ENCODE measurements around the gene C14orf119.

The C14orf119 gene

GRCh38 chr14:23101986-23102625 lies 6.8 kb downstream of the C14orf119 start:
- Histone ChIP-seq H2BK120ac (ENCODE audit: low read depth, low read length) (no peak overlapping the region), H3K27ac (ENCODE audit: low read length, poor library complexity, severe bottlenecking) (no peak overlapping the region), H3K27me3 (ENCODE audit: control insufficient read depth in 1 of 2, insufficient read depth in 1 of 2, low read length in 2 of 2) (no peaks in the 10 kb centered on the region), H2BK15ac (ENCODE audit: low read depth, poor library complexity, severe bottlenecking) (no peak overlapping the region), H4K91ac (ENCODE audit: low read length) (no peak overlapping the region), H2AFZ (ENCODE audit: low read depth, low read length) (no peak overlapping the region), H3K4me2 (ENCODE audit: low read length, poor library complexity, severe bottlenecking) (no peak overlapping the region), H3K14ac (ENCODE audit: low read length in 2 of 2) (no peak overlapping the region), H3K4me3 (ENCODE audit: insufficient read depth in 1 of 2, low read depth in 1 of 2, low read length in 2 of 2) (no peak overlapping the region), H2BK5ac (ENCODE audit: low read depth, low read length, poor library complexity, severe bottlenecking) (no peak overlapping the region), H3K79me1 (replicated peaks; ENCODE audit: low read length, poor library complexity, severe bottlenecking) (peaks cover 12% of the 10 kb centered on the region), H2AK5ac (ENCODE audit: low read length, severe bottlenecking) (no peak overlapping the region), H3K4me1 (ENCODE audit: control insufficient read depth, insufficient read depth, low read depth, low read length) (peaks cover 7% of the 10 kb centered on the region), H3K9ac (ENCODE audit: low read length) (no peak overlapping the region), H3K18ac (ENCODE audit: low read depth in 1 of 2, low read length in 2 of 2) (no peak overlapping the region), H3K4ac (ENCODE audit: low read depth in 1 of 2, low read length in 2 of 2) (no peak overlapping the region), H3K36me3 (ENCODE audit: control insufficient read depth in 1 of 2, insufficient read depth in 2 of 2, low read depth in 1 of 2, low read length in 2 of 2) (peaks cover 8 to 28% of the 10 kb centered on the region in 2 experiments), H3K23ac (ENCODE audit: low read length in 2 of 2) (no peak overlapping the region), H3K9me3 (ENCODE audit: control insufficient read depth, low read length) (no peaks in the 10 kb centered on the region), H4K8ac (ENCODE audit: low read length) (no peak overlapping the region), H2BK12ac (ENCODE audit: low read length in 2 of 2) (no peak overlapping the region)
- no peak for DNase-seq
- 98% methylated on average over 4 of the region's 10 CpGs for WGBS

GRCh38 chr14:23102801-23103200 lies 7.5 kb downstream of the C14orf119 start:
- Histone ChIP-seq H2BK120ac (ENCODE audit: low read depth, low read length) (no peak overlapping the region), H2BK12ac (ENCODE audit: low read length in 2 of 2) (no peak overlapping the region), H3K9me3 (ENCODE audit: control insufficient read depth, low read length) (no peaks in the 10 kb centered on the region), H2AK5ac (ENCODE audit: low read length, severe bottlenecking) (no peak overlapping the region), H3K4me1 (ENCODE audit: control insufficient read depth, insufficient read depth, low read depth, low read length) (peaks cover 7% of the 10 kb centered on the region), H2AFZ (ENCODE audit: low read depth, low read length) (no peak overlapping the region), H2BK5ac (ENCODE audit: low read depth, low read length, poor library complexity, severe bottlenecking) (no peak overlapping the region), H3K18ac (ENCODE audit: low read depth in 1 of 2, low read length in 2 of 2) (no peak overlapping the region), H4K8ac (ENCODE audit: low read length) (no peak overlapping the region), H3K4me3 (ENCODE audit: insufficient read depth in 1 of 2, low read depth in 1 of 2, low read length in 2 of 2) (no peak overlapping the region), H3K27ac (ENCODE audit: low read length, poor library complexity, severe bottlenecking) (no peak overlapping the region), H2BK15ac (ENCODE audit: low read depth, poor library complexity, severe bottlenecking) (no peak overlapping the region), H3K36me3 (ENCODE audit: control insufficient read depth in 1 of 2, insufficient read depth in 2 of 2, low read depth in 1 of 2, low read length in 2 of 2) (peaks cover 5 to 21% of the 10 kb centered on the region in 2 experiments), H3K9ac (ENCODE audit: low read length) (no peak overlapping the region), H3K4me2 (ENCODE audit: low read length, poor library complexity, severe bottlenecking) (no peak overlapping the region), H3K4ac (ENCODE audit: low read depth in 1 of 2, low read length in 2 of 2) (no peak overlapping the region), H3K79me1 (replicated peaks; ENCODE audit: low read length, poor library complexity, severe bottlenecking) (peaks cover 12% of the 10 kb centered on the region), H3K14ac (ENCODE audit: low read length in 2 of 2) (no peak overlapping the region), H3K27me3 (ENCODE audit: control insufficient read depth in 1 of 2, insufficient read depth in 1 of 2, low read length in 2 of 2) (no peaks in the 10 kb centered on the region), H4K91ac (ENCODE audit: low read length) (no peak overlapping the region), H3K23ac (ENCODE audit: low read length in 2 of 2) (no peak overlapping the region)
- DNase-seq: no peak
- WGBS: 86% methylated on average over 2 of the region's 2 CpGs

- H2BK5ac ChIP-seq (ENCODE audit: low read depth, low read length, poor library complexity, severe bottlenecking): no peak overlapping the region
- no peak for DNase-seq
- no peak overlapping the region for H3K4me3 ChIP-seq (ENCODE audit: insufficient read depth in 1 of 2, low read depth in 1 of 2, low read length in 2 of 2)
- no peak overlapping the region for H4K91ac ChIP-seq (ENCODE audit: low read length)
- H3K27ac ChIP-seq (ENCODE audit: low read length, poor library complexity, severe bottlenecking): no peak overlapping the region
- no peak overlapping the region for H3K18ac ChIP-seq (ENCODE audit: low read depth in 1 of 2, low read length in 2 of 2)
- peaks cover 7% of the 10 kb centered on the region for H3K4me1 ChIP-seq (ENCODE audit: control insufficient read depth, insufficient read depth, low read depth, low read length)
- no peak overlapping the region for H2BK12ac ChIP-seq (ENCODE audit: low read length in 2 of 2)
- peaks cover 12% of the 10 kb centered on the region for H3K79me1 ChIP-seq (replicated peaks; ENCODE audit: low read length, poor library complexity, severe bottlenecking)
- no peak overlapping the region for H3K23ac ChIP-seq (ENCODE audit: low read length in 2 of 2)
- no peak overlapping the region for H2AK5ac ChIP-seq (ENCODE audit: low read length, severe bottlenecking)
- H3K36me3 ChIP-seq (ENCODE audit: control insufficient read depth in 1 of 2, insufficient read depth in 2 of 2, low read depth in 1 of 2, low read length in 2 of 2): peaks cover 4 to 13% of the 10 kb centered on the region in 2 experiments
- no peak overlapping the region for H3K14ac ChIP-seq (ENCODE audit: low read length in 2 of 2)
- H3K4me2 ChIP-seq (ENCODE audit: low read length, poor library complexity, severe bottlenecking): no peak overlapping the region
- no peak overlapping the region for H2AFZ ChIP-seq (ENCODE audit: low read depth, low read length)
- H4K8ac ChIP-seq (ENCODE audit: low read length): no peak overlapping the region
- no peaks in the 10 kb centered on the region for H3K27me3 ChIP-seq (ENCODE audit: control insufficient read depth in 1 of 2, insufficient read depth in 1 of 2, low read length in 2 of 2)
- H3K4ac ChIP-seq (ENCODE audit: low read depth in 1 of 2, low read length in 2 of 2): no peak overlapping the region
- H2BK120ac ChIP-seq (ENCODE audit: low read depth, low read length): no peak overlapping the region
- H3K9ac ChIP-seq (ENCODE audit: low read length): no peak overlapping the region
- no peaks in the 10 kb centered on the region for H3K9me3 ChIP-seq (ENCODE audit: control insufficient read depth, low read length)
- H2BK15ac ChIP-seq (ENCODE audit: low read depth, poor library complexity, severe bottlenecking): no peak overlapping the region
- 81% methylated on average over 4 of the region's 4 CpGs for WGBS
These were observed 8.3 kb downstream of the C14orf119 start for GRCh38 chr14:23103581-23103980.

- no peak overlapping the region for H2AFZ ChIP-seq (ENCODE audit: low read depth, low read length)
- no peak overlapping the region for H3K27ac ChIP-seq (ENCODE audit: low read length, poor library complexity, severe bottlenecking)
- no peaks in the 10 kb centered on the region for H3K27me3 ChIP-seq (ENCODE audit: control insufficient read depth in 1 of 2, insufficient read depth in 1 of 2, low read length in 2 of 2)
- no peak overlapping the region for H3K23ac ChIP-seq (ENCODE audit: low read length in 2 of 2)
- no peak overlapping the region for H2BK15ac ChIP-seq (ENCODE audit: low read depth, poor library complexity, severe bottlenecking)
- no peak overlapping the region for H4K91ac ChIP-seq (ENCODE audit: low read length)
- peaks cover 4 to 8% of the 10 kb centered on the region in 2 experiments for H3K36me3 ChIP-seq (ENCODE audit: control insufficient read depth in 1 of 2, insufficient read depth in 2 of 2, low read depth in 1 of 2, low read length in 2 of 2)
- no peak overlapping the region for H2BK12ac ChIP-seq (ENCODE audit: low read length in 2 of 2)
- WGBS: 90% methylated on average over 5 of the region's 6 CpGs
- peak overlapping the region in 1 of 2 experiments; percentile 31 for H3K14ac ChIP-seq (ENCODE audit: low read length in 2 of 2)
- H2AK5ac ChIP-seq (ENCODE audit: low read length, severe bottlenecking): no peak overlapping the region
- H3K4ac ChIP-seq (ENCODE audit: low read depth in 1 of 2, low read length in 2 of 2): no peak overlapping the region
- H3K4me1 ChIP-seq (ENCODE audit: control insufficient read depth, insufficient read depth, low read depth, low read length): peaks cover 7% of the 10 kb centered on the region
- H3K79me1 ChIP-seq (replicated peaks; ENCODE audit: low read length, poor library complexity, severe bottlenecking): peaks cover 11% of the 10 kb centered on the region
- no peak overlapping the region for H3K4me3 ChIP-seq (ENCODE audit: insufficient read depth in 1 of 2, low read depth in 1 of 2, low read length in 2 of 2)
- H3K9ac ChIP-seq (ENCODE audit: low read length): peak overlapping the region; percentile 60
- no peaks in the 10 kb centered on the region for H3K9me3 ChIP-seq (ENCODE audit: control insufficient read depth, low read length)
- H3K18ac ChIP-seq (ENCODE audit: low read depth in 1 of 2, low read length in 2 of 2): no peak overlapping the region
- no peak overlapping the region for H2BK120ac ChIP-seq (ENCODE audit: low read depth, low read length)
- no peak overlapping the region for H2BK5ac ChIP-seq (ENCODE audit: low read depth, low read length, poor library complexity, severe bottlenecking)
- DNase-seq: no peak
- H4K8ac ChIP-seq (ENCODE audit: low read length): no peak overlapping the region
- no peak overlapping the region for H3K4me2 ChIP-seq (ENCODE audit: low read length, poor library complexity, severe bottlenecking)
These were observed 8.8 kb downstream of the C14orf119 start for GRCh38 chr14:23104070-23104590.
